K562 (cell line): ENCODE results near the gene CALHM4. TPM values are rescaled to one million over a fixed set of nuclear protein-coding genes. Genes with fewer than 3 reads are reported as not detected.

Source experiments
- ATAC-seq: fragments of 200-7000 bp; cut with Tn5 transposase; 3 replicates; pipeline ENCODE4 v1.9.1; 2020; ENCODE audit warnings: moderate library complexity
- BruUV-seq: library from RNA; stranded (reverse); fragments of 400-500 nt; replicated peaks from 2 replicates; lab custom pipeline; 2021; lab: Mats Ljungman, UMichigan
- CTCF ChIA-PET: fragments of 300-600 bp; formaldehyde crosslinking; extraction: SDS; loops from one replicate; lab custom pipeline; 2021; ENCODE audit warnings: low intra/inter-chr PET ratio; lab: Yijun Ruan, JAX
- POLR2A ChIA-PET: fragments of 300-600, 350-650 bp; sonication (Branson Sonifier 250); formaldehyde crosslinking; extraction: SDS; loops from one replicate; lab custom pipeline; 2021; ENCODE audit warnings: antibody characterized with exemption, inconsistent platforms; lab: Yijun Ruan, JAX
- DNase-seq, 4 experiments: peaks; one replicate each; pipeline versions ENCODE4 v3.0.0 to v3.0.0-alpha.2; 2011 to 2018; ENCODE audit warnings: low spot score in 3 of 4, mixed read lengths in 3 of 4; ENCODE audit errors: extremely low read depth in 1 of 4
- FAIRE-seq: peaks from 2 replicates; lab custom pipeline; 2011; peaks lifted over from hg19 to GRCh38; lab: Jason Lieb, UNC
- H2AFZ ChIP-seq: 2 replicates; pipeline ENCODE4 v1.6.0; 2011; ENCODE audit warnings: low read depth, low read length, control low read depth, inconsistent platforms
- H3K27ac ChIP-seq: fragments of 200-600 bp; 3 replicates; pipeline ENCODE4 v1.8.0; 2011; ENCODE audit warnings: low read depth, mild to moderate bottlenecking, control low read depth, inconsistent platforms, low read length, moderate library complexity, mixed read lengths; ENCODE audit errors: extremely low read depth
- H3K27me3 ChIP-seq, 2 experiments: fragments of 300-600 bp in 1 of 2; 2 replicates in 1 of 2; 3 replicates in 1 of 2; pipeline versions ENCODE4 v1.6.0 to v1.8.0; 2011; ENCODE audit warnings: inconsistent platforms in 2 of 2, low read length in 2 of 2, mild to moderate bottlenecking in 1 of 2, mixed read lengths in 1 of 2, moderate library complexity in 1 of 2; ENCODE audit not compliant: control insufficient read depth in 2 of 2, insufficient read depth in 2 of 2
- H3K36me3 ChIP-seq: fragments of 300-600 bp; 3 replicates; pipeline ENCODE4 v1.8.0; 2011; ENCODE audit warnings: mild to moderate bottlenecking, low read length, inconsistent platforms; ENCODE audit not compliant: control insufficient read depth, insufficient read depth
- H3K4me1 ChIP-seq, 2 experiments: fragments of 200-600 bp in 1 of 2; replicated peaks in 1 of 2; 2 replicates in 1 of 2; 3 replicates in 1 of 2; pipeline versions ENCODE4 v1.5.1 to v1.8.0; 2011; ENCODE audit warnings: inconsistent platforms in 2 of 2, low read length in 2 of 2, mild to moderate bottlenecking in 1 of 2, mixed read lengths in 1 of 2, moderate library complexity in 1 of 2; ENCODE audit not compliant: control insufficient read depth in 2 of 2, insufficient read depth in 2 of 2
- H3K4me2 ChIP-seq: 2 replicates; pipeline ENCODE4 v1.6.1; 2011; ENCODE audit warnings: low read length, control low read depth, inconsistent platforms, mixed read lengths; ENCODE audit not compliant: insufficient read depth
- H3K4me3 ChIP-seq: fragments of 200-600 bp; sonication (generic), shearing (Covaris generic); 2 replicates; pipeline ENCODE4 v1.5.1; 2016; ENCODE audit warnings: control low read depth, inconsistent platforms
- H3K79me2 ChIP-seq: fragments of 200-600 bp; 3 replicates; pipeline ENCODE4 v1.8.0; 2011; ENCODE audit warnings: low read length, inconsistent platforms; ENCODE audit not compliant: control insufficient read depth, insufficient read depth
- H3K9ac ChIP-seq, 2 experiments: 2 replicates each; pipeline versions ENCODE4 v1.6.0 to v1.6.1; 2011; ENCODE audit warnings: low read depth in 2 of 2, low read length in 2 of 2, control low read depth in 1 of 2, inconsistent platforms in 1 of 2, mild to moderate bottlenecking in 1 of 2, mixed read lengths in 1 of 2; ENCODE audit not compliant: insufficient read depth in 1 of 2
- H3K9me1 ChIP-seq: one replicate; pipeline ENCODE4 v1.6.0; 2011; ENCODE audit warnings: inconsistent platforms, mild to moderate bottlenecking, low read length, moderate library complexity; ENCODE audit not compliant: control insufficient read depth, insufficient read depth
- H3K9me3 ChIP-seq: replicated peaks from 2 replicates; pipeline ENCODE4 v1.5.1; 2011; ENCODE audit warnings: low read depth, low read length, inconsistent platforms; ENCODE audit not compliant: control insufficient read depth, insufficient read depth
- H4K20me1 ChIP-seq: replicated peaks from 2 replicates; pipeline ENCODE4 v1.6.1; 2011; ENCODE audit warnings: low read length, inconsistent platforms, mixed read lengths; ENCODE audit not compliant: control insufficient read depth, insufficient read depth
- CBX3 ChIP-seq, 2 experiments: IDR thresholded peaks; 1 replicate in 1 of 2; 2 replicates in 1 of 2; pipeline ENCODE4 v1.6.1; 2012; ENCODE audit warnings: inconsistent platforms in 2 of 2, low read length in 2 of 2, borderline replicate concordance in 1 of 2, control low read depth in 1 of 2
- EHMT2 ChIP-seq: fragments of 450-650 bp; IDR thresholded peaks from 2 replicates; pipeline ENCODE4 v1.6.1; 2018; ENCODE audit warnings: antibody characterized with exemption
- HMGXB4 ChIP-seq: sonication (generic); formaldehyde crosslinking; IDR thresholded peaks from 2 replicates; pipeline ENCODE4 v1.8.1; 2023; ENCODE audit warnings: mild to moderate bottlenecking, missing genetic modification reagents
- MAFK ChIP-seq: IDR thresholded peaks from 2 replicates; pipeline ENCODE4 v1.6.1; 2011; ENCODE audit warnings: low read length, improper control_type of control experiment
- MTF1 ChIP-seq: fragments of 250-450 bp; sonication (Bioruptor Pico); IDR thresholded peaks from 2 replicates; pipeline ENCODE4 v1.9.0; 2021; ENCODE audit warnings: moderate library complexity, mild to moderate bottlenecking, inconsistent platforms, borderline replicate concordance
- SP1 ChIP-seq: sonication (generic); formaldehyde crosslinking; IDR thresholded peaks from 2 replicates; pipeline ENCODE4 v1.8.1; 2022; ENCODE audit warnings: mild to moderate bottlenecking, missing genetic modification reagents
- TEAD4 ChIP-seq, 2 experiments: sonication (generic) in 1 of 2; formaldehyde crosslinking in 1 of 2; IDR thresholded peaks; 2 replicates each; pipeline versions ENCODE4 v1.6.1 to v1.8.0; 2012 to 2022; ENCODE audit warnings: borderline replicate concordance in 1 of 2, inconsistent platforms in 1 of 2, low read length in 1 of 2, mild to moderate bottlenecking in 1 of 2, missing genetic modification reagents in 1 of 2
- THAP7 ChIP-seq: fragments of 250-450 bp; sonication (Bioruptor Pico); IDR thresholded peaks from 2 replicates; pipeline ENCODE4 v1.5.0; 2021
- ZNF518B ChIP-seq: fragments of 250-450 bp; sonication (Bioruptor Pico); IDR thresholded peaks from 2 replicates; pipeline ENCODE4 v1.5.0; 2021; ENCODE audit warnings: mild to moderate bottlenecking, moderate library complexity
- in situ Hi-C: fragments of 300-500 bp; cut with MboI; formaldehyde crosslinking; loops from 4 replicates; pipeline ENCODE4 v1.15.0; 2018; ENCODE audit warnings: inconsistent platforms, mixed read lengths
- intact Hi-C: fragments of 100-400 bp; cut with micrococcal nuclease; formaldehyde crosslinking; loops from 2 replicates; pipeline ENCODE4 v1.14.2; 2022
- polyA plus RNA-seq, 8 experiments: library from polyadenylated mRNA; depleted of rRNA in 4 of 8; stranded (reverse) in 5 of 8; unstranded in 3 of 8; fragments of >200 nt; fragmentation: Nextera tagmentation in 2 of 8; fragmentation: Illumina TruSeq in 1 of 8; extraction: Ambion mirVana in 2 of 8; extraction: Trizol in 1 of 8; gene quantifications; 2 replicates each; pipeline versions ENCODE4 v1.2.1 to v1.2.3, GENCODE V29; 2011 to 2014; ENCODE audit warnings: inconsistent platforms in 1 of 8, missing spikeins in 1 of 8
- total RNA-seq, 7 experiments: library from RNA; depleted of rRNA in 6 of 7; stranded (reverse); fragments of >200 nt in 6 of 7; fragmentation: Illumina TruSeq in 2 of 7; extraction: Trizol in 2 of 7; gene quantifications; 2 replicates each; pipeline versions ENCODE4 v1.2.1 to v1.2.3, GENCODE V29; 2011 to 2021; ENCODE audit warnings: low replicate concordance in 1 of 7

CALHM4 gene
- total and polyA plus RNA-seq, 9 of the 15 experiments (the other 6 are each of a cell fraction or from before 2014, with no cell fraction given): not detected

- TF ChIP-seq THAP7 (CRISPR knock-in tag): no peak
- TF ChIP-seq, all 486 proteins: peak for 0
These were observed 23.9 kb downstream of the CALHM4 start (continued) for GRCh38 chr6:116577486-116577885.

- Histone ChIP-seq H4K20me1 (no peaks in the 10 kb centered on the region), H2AFZ (no peak overlapping the region), H3K9ac (no peak overlapping the region)
- intact Hi-C loops: loop anchor here (5.0 kb wide), 1 partner anchor 69 kb away; no protein-coding TSS in a partner anchor
- TF ChIP-seq TEAD4 (IDR thresholded peaks at IDR 0.05; ENCODE audit: low read length) (no peak), TEAD4 (CRISPR knock-in tag; IDR thresholded peaks at IDR 0.05; ENCODE audit: borderline replicate concordance) (no peak), SP1 (no peak), HMGXB4 (CRISPR knock-in tag) (no peak), EHMT2 (no peak), MAFK (no peak), ZNF518B (CRISPR knock-in tag) (no peak), CBX3 (IDR thresholded peaks at IDR 0.05; ENCODE audit: borderline replicate concordance in 1 of 2, low read length in 2 of 2) (no peak), MTF1 (no peak)
- TF ChIP-seq, all 486 proteins: peak for 0
- Histone ChIP-seq H3K9me1 (no peaks in the 10 kb centered on the region), H3K4me2 (no peak overlapping the region), H3K4me3 (no peak overlapping the region), H3K36me3 (peaks cover 84% of the 10 kb centered on the region), H3K27ac (no peak overlapping the region), H3K4me1 (peaks cover 0 to 5% of the 10 kb centered on the region in 2 experiments; a peak in 1 of 5 replicates), H3K79me2 (peaks cover 52% of the 10 kb centered on the region), H3K9me3 (no peaks in the 10 kb centered on the region), H3K27me3 (no peaks in the 10 kb centered on the region)
- DNase-seq (no peak), ATAC-seq (no peak), FAIRE-seq (no peak)
- BruUV-seq: no TSS peak
- in situ Hi-C loops: no loop called here
- CTCF ChIA-PET: no interaction called here
- POLR2A ChIA-PET: no interaction called here
These were observed 24.8 kb downstream of the CALHM4 start for GRCh38 chr6:116578335-116578734.
